Lung microvascular endothelial cell (primary cell): ENCODE measurements around the gene CSTF1. TPM values are rescaled to one million over a fixed set of nuclear protein-coding genes. Genes with fewer than 3 reads are reported as not detected.
"Not testable (repeated sequence)": the region's sequence is repeated elsewhere in the genome, so short reads cannot be mapped to it uniquely, and the experiment has no call there.

ENCODE experiments used
- DNase-seq, 2 donors: peaks; one replicate each; pipeline versions ENCODE4 v3.0.0 to v3.0.0-alpha.2; 2010; ENCODE audit warnings: low read depth in 2 of 2
- total RNA-seq: library from RNA; depleted of rRNA; stranded (reverse); fragments of >200 nt; gene quantifications from 2 replicates; pipeline ENCODE4 v1.2.1, GENCODE V29; 2014

Gene CSTF1
- total RNA-seq, 1 donor from 2014 or later, result 21.6 TPM

DNA sequence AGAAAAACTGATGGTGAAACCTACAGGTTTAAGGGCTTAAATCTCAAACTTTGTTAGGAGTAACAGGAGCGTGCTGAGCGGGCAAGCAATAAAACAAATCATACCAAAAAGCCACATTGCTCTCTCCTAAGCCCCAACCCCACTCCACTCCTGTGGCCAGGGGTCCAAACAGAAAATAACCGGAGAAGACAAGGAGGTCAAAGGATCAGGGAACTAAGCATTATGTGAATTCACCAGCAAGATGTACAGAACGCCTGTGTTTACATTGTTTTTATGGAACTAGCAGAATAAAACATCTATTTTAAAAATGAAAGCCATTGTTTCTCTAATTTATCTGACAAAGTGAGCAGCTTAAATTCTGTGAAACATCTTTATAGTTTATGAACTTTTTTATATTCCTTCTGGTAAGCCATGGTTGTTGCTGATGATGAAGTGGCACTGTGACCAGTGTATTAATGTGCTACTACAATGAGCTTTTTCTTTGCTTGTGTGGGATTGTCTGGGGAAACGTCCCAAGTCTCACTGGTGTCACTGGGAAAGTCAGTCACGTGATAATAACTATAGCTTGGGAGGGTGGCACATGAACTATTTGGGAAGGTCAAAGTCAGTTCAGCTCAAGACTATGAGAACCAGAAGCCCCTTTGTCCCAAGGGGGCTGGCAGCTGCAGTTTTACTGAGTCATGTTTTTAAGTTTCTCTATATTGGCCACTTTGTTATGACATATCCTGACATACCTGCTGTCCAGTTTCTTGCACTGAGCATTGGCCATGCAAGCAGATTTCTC is 23.9 kb upstream of the CSTF1 start:
- no peak for DNase-seq

DNA sequence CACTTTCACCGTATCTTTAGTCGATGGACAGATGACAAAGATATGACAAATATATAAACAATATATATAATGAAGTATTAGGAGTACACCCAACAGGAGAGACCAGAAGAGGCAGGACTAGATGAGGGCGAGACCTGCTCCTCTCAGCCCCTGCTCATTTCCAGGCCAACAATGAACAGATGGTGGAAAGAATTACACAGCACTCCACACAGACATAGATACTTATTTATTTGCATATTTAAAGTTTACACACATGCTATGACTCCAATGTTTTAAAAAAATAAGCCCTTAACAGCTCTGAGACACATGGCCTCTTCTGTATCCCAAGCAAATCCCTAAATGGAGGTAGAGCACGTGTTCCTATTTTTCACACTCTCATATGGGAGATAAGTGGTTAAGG is 23.3 kb upstream of the CSTF1 start:
- DNase-seq, result no peak

GRCh38 chr20:56371977-56372376 is 20.5 kb upstream of the CSTF1 start:
- DNase-seq, result no peak

GRCh38 chr20:56372850-56373249 is 19.6 kb upstream of the CSTF1 start:
- no peak for DNase-seq

DNA sequence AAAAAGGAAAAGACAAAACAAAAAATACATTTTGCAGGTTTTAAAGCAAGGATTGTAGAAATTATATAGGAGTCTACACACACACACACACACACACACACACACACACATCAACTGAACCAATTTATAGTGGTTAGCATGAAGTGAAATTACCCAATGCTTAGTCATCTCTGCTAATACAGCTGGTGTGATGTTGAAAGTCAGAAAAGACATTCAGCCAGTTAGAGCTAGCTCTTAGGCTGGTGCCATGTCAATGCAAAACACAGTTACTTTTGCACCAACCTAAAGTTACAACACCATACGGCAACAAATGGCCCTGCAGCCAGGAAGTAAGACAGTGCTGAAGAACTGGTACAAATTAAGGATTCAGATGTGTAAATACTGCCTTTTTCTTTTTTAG is 18.5 kb upstream of the CSTF1 start:
- peak; percentile 9 to 75 for DNase-seq

DNA sequence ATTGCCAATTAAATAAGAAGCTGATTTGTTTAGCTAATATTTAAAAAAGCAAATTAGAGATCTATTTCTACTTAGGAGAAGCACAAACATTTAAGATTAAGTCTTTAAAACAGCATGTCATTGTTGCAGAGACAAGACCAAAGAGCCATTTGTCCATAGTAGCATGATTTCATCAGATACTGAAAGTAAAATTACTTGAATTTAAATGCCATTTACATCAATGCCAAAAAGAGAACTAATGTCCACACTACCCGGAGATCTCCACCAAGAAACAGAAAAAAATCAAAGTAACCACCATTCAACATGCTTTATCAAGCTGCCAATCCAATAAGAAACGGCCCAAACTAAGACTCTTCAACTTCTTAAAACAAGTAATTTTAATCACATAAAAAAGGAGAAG is 16.1 kb upstream of the CSTF1 start:
- no peak for DNase-seq

DNA sequence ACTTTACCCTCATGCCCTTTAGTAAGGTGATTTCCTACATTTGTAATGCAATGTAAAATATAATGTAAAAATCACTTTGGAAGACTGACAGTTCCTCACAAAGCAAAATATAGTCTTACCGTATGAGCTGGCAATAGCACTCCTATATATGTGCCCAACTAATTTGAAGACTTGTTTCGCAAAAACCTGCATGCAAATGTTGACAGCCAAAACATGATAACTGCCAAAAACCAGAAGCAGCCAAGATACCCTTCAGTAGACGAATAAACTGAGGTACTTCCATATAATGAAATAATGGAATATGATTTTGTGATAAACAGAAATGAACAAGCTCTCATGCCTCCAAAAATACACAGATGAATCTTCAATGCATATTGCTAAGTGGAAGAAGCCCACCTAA is 14.1 kb upstream of the CSTF1 start:
- no peak for DNase-seq

DNA sequence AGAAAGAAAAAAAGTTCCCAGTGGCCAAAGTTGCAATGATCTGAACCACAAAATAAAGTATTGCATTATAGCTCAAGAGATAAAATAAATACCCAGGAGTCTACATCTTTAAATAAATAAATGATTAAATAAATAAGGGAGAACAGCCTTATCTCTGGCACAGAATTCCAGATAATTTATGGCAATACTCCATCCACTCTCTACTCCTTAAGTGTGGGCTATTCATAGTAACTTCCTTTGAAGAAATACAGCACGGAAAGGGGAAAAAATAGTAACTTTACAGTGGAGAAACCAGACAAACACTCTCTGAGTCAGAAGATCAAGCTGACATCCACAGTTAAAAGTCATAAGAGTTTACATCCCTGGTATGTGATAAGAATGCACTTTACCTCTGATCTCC is 12.1 kb upstream of the CSTF1 start:
- DNase-seq, result peak in 1 of 2 donors; percentile 66

- no peak for DNase-seq
Measured at GRCh38 chr20:56381501-56381900, 10.9 kb upstream of the CSTF1 start.

DNA sequence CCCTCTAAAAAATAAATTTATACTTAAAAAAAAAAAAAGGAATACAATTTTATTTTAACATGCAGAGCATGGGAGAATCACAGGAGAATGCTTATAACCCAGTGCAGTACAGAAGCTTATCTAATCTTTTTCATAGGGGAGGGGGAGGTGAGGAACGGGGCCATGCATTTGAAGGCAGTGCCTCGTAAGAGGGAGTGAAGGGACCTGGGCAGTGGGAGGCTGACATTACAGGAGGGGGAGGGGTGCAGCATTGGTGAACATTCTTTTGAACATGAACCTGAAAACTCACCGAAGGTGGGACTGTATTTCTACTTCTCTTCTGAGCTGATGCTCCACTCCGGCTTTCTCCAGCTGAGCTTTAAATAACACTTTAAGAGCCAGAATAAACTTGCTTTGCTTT is 9.7 kb upstream of the CSTF1 start:
- DNase-seq, result no peak

DNA sequence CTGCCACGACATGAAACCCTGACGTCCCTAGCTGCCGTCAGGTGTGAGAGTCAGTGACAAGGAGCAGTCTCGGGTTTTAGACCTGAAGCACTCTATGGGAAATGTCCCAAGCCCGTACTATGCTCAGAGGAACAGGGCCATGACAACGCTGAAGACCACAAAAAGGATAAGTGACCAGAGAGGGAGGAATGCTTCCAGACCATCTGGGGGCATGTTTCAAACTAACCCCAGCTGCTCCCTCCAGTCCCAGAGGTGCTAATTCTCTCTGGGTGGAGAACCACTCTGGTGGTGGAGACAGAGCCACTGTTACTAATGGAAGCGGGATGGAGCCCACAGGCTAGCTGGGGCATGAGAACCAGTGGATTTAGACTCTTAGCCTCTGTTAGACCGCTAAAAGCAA is 9.1 kb upstream of the CSTF1 start:
- no peak for DNase-seq

GRCh38 chr20:56385130-56385529 is 7.3 kb upstream of the CSTF1 start:
- DNase-seq, result no peak

DNA sequence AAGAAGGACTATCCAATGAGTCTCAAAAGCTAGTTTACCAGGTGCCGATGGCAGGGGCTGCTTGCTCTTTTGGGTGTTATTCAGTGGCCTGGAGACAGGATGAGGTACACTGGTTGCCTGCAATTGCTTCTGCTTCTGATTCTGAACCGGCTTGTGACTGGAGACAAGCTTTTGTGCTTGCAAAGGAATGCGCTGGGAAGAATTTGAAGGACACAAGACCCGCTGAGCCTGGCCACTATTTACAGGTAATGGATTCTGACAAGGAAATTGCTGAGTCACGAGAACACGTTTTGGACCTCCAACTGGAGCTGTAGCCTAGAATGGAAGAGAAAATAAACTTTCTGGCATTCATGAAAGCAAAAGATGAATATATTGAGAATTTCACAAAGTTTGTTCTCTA is 6.2 kb upstream of the CSTF1 start:
- DNase-seq, result no peak

DNA sequence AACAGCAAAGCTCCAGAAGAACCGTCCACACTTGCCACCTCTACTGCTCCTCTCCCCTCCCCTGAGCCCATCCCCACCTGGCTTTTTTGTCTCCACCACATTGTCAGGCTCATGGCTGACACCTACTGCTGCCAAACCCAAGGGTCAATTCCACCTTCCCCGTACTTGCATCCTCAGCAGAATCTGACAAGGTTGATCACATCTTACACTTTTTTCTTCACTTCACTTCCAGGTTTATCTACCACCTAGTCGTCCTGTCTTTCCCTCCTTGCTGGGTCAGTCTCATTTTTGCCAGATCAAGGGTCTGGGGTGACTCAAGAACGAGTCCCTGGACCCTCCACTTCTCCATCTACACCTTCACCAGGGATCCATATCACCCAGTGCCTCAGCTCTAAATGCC is 3.6 kb upstream of the CSTF1 start:
- no peak for DNase-seq

GRCh38 chr20:56389807-56390206 is 2.6 kb upstream of the CSTF1 start:
- DNase-seq, result no peak

DNA sequence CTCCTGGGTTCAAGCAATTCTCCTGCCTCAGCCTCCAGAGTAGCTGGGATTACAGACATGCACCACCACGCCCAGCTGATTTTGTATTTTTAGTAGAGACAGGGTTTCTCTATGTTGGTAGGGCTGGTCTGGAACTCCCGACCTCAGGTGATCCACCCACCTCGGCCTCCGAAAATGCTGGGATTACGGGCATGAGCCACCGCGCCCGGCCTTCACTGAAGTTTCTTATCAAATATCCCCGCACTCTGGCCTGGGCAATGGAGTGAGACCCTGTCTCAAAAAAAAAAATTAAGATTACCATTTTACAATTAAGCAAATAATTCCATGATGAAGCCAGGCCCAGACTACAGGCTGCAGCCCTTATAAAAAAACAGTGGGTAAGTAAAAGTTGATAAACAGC is 2.0 kb upstream of the CSTF1 start:
- not testable (repeated sequence) for DNase-seq

GRCh38 chr20:56391037-56391436 is 1.4 kb upstream of the CSTF1 start:
- DNase-seq, result peak in 1 of 2 donors; percentile 3

- peak; percentile 11 to 19 for DNase-seq
Measured at GRCh38 chr20:56391596-56392131, 781 bp upstream of the CSTF1 start.

DNA sequence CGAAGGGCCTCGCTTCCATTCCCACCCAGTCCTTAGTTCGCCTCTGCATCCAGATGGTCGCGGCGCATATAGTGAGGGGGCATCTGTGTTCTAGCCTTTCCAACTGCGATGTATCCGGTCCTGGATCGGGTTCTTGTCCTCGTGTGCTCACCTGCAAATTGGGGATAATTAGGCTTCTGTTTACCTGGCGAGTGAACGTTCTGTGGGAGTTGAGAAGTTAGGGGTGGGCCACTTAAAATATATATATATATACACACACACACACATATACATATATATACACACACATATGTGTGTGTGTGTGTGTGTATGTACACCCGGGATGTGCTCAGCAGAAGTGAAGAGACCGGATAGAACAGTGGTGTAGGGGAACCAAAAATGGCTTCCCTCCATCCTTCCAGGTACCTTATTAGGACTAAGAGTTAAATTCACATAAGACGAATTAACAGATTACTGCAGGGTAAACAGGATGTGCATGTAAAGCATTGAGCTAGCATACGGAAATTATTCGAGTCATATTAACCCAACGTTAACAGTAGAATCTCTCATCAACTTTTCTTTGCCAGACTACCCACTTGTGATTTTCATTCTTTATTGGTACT is 537 bp downstream of the CSTF1 start:
- DNase-seq, result peak; percentile 17 to 21

DNA sequence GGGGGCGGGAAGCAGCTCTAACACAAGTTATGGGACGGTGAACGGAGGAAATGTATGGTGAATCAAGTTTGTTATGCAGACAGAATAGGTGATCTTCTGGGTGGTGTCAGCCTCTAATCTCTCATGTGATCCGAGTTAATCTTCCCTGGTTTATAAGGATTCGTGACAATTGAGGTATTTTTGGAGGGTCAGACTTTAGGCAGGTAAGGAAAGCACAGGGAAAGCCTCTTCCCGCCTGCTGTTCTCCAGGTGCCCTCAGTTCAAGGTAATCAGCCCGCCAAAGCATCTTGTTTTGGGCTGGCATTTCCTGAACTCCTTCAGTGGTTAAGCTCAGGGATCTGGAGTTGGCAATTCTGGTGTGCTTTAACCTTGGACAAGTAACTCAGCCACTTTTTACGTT is 1.2 kb downstream of the CSTF1 start:
- DNase-seq, result no peak

- no peak for DNase-seq
Measured at GRCh38 chr20:56395166-56395565, 2.7 kb downstream of the CSTF1 start.

GRCh38 chr20:56400001-56400640 is 7.7 kb downstream of the CSTF1 start:
- DNase-seq, result peak; percentile 84 to 86

DNA sequence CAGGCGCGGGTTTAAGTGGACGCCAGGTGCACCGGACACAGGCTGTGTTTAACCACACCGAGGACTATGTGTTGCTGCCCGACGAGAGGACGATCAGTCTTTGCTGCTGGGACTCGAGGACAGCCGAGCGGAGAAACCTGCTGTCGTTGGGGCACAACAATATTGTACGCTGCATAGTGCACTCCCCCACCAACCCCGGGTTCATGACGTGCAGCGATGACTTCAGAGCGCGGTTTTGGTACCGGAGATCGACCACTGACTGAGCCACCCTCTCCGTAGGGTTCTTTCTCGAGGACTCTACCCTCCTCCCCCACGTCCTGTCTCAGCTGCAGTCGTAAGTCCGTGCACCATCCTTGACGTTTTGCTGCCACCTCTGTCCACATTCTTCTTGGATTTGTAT is 11.0 kb downstream of the CSTF1 start:
- DNase-seq, result no peak
